DND-41 (cell line): ENCODE results near the gene LONRF2.

ENCODE experiments used
- ATAC-seq: fragments of 200-7000 bp; cut with Tn5 transposase; 3 replicates; pipeline ENCODE4 v1.9.1; 2021; ENCODE audit warnings: low read depth; ENCODE audit not compliant: insufficient read depth
- DNase-seq: peaks from one replicate; pipeline ENCODE4 v3.0.0-alpha.2; 2020
- H2AFZ ChIP-seq: 2 replicates; pipeline ENCODE4 v1.6.0; 2012; ENCODE audit warnings: low read depth, low read length
- H3K27ac ChIP-seq: 2 replicates; pipeline ENCODE4 v1.5.1; 2012; ENCODE audit warnings: low read length, inconsistent platforms
- H3K27me3 ChIP-seq: fragments of 200-600 bp; sonication (generic); 2 replicates; pipeline ENCODE4 v1.6.0; 2012; ENCODE audit warnings: low read length, mild to moderate bottlenecking, inconsistent platforms; ENCODE audit not compliant: insufficient read depth, poor library complexity
- H3K36me3 ChIP-seq: 2 replicates; pipeline ENCODE4 v1.5.1; 2012; ENCODE audit warnings: low read length, inconsistent platforms; ENCODE audit not compliant: insufficient read depth
- H3K4me1 ChIP-seq: 2 replicates; pipeline ENCODE4 v1.5.1; 2012; ENCODE audit warnings: mild to moderate bottlenecking, low read length; ENCODE audit not compliant: insufficient read depth
- H3K4me2 ChIP-seq: 2 replicates; pipeline ENCODE4 v1.6.0; 2012; ENCODE audit warnings: mild to moderate bottlenecking, moderate library complexity, low read length, inconsistent platforms; ENCODE audit not compliant: insufficient read depth
- H3K4me3 ChIP-seq, 2 experiments: fragments of 200-600 bp in 1 of 2; shearing (Covaris generic) in 1 of 2; 2 replicates each; pipeline ENCODE4 v1.5.1; 2012 to 2016; ENCODE audit warnings: inconsistent platforms in 2 of 2, low read length in 2 of 2, mild to moderate bottlenecking in 2 of 2, low read depth in 1 of 2, moderate library complexity in 1 of 2
- H3K79me2 ChIP-seq: 2 replicates; pipeline ENCODE4 v1.6.0; 2012; ENCODE audit warnings: low read length, inconsistent platforms; ENCODE audit not compliant: insufficient read depth
- H3K9ac ChIP-seq: 2 replicates; pipeline ENCODE4 v1.6.0; 2012; ENCODE audit warnings: low read depth, mild to moderate bottlenecking, inconsistent platforms, low read length, moderate library complexity
- H3K9me3 ChIP-seq: 2 replicates; pipeline ENCODE4 v1.5.1; 2012; ENCODE audit warnings: low read length, moderate library complexity, mild to moderate bottlenecking, inconsistent platforms; ENCODE audit not compliant: insufficient read depth, severe bottlenecking
- H4K20me1 ChIP-seq: 2 replicates; pipeline ENCODE4 v1.6.0; 2012; ENCODE audit warnings: low read length; ENCODE audit not compliant: insufficient read depth
- EZH2 ChIP-seq: IDR thresholded peaks from 3 replicates; pipeline ENCODE4 v1.6.1; 2012; ENCODE audit warnings: borderline replicate concordance, low read depth, mild to moderate bottlenecking, moderate library complexity, low read length, inconsistent platforms; ENCODE audit not compliant: severe bottlenecking
- TF ChIP-seq, protein P1 (sequence below): IDR thresholded peaks from 2 replicates; pipeline ENCODE4 v1.5.1; 2012; ENCODE audit warnings: borderline replicate concordance, low read length, moderate library complexity, mild to moderate bottlenecking; ENCODE audit not compliant: poor library complexity, severe bottlenecking; ENCODE audit errors: extremely low read depth

LONRF2 gene

DNA sequence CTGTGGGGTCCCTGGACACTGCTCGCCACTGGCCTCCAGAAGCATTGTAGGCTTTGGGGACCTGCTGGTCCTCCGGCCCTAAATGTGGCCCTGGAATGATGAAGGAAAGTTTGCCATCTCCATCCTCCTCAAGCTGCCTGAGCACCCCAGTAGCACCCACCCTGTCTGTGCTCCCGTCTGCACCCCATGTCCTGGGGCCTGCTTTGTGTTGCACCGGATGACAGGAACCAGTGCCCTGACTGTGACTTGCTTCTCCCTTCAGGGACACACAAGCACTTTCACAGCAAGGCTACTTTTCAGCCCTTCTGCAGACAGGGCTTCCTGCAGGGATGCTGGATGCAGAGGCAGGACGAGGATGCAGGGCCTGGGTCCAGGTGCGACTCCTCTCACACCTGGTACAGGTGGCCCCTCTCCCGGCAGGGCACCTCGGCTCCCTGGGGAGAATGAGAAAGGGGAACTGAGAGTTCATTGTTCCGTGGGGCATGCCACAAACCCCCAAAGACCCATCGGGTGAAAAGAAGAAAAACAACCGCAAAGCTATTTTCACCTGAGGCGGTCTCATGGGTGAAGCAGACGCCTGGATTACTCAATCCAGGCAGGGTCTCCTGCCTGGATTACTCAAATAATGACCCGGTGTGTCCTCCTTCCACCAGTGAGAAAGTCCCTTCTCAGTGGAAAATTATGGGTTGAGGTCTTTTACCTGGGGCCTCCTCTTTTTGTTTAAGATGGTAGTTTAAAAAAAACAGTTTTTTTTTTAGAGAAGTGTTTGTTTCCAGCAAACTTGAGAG lies 74.9 kb downstream of the LONRF2 start:
- no peaks in the 10 kb centered on the region for H3K36me3 ChIP-seq
- no peak for ATAC-seq
- no peak overlapping the region for H3K4me3 ChIP-seq
- no peaks in the 10 kb centered on the region for H3K9me3 ChIP-seq
- DNase-seq: no peak
- no peaks in the 10 kb centered on the region for H3K4me1 ChIP-seq
- no peak for TF ChIP-seq EZH2
- TF ChIP-seq, protein P1, sequence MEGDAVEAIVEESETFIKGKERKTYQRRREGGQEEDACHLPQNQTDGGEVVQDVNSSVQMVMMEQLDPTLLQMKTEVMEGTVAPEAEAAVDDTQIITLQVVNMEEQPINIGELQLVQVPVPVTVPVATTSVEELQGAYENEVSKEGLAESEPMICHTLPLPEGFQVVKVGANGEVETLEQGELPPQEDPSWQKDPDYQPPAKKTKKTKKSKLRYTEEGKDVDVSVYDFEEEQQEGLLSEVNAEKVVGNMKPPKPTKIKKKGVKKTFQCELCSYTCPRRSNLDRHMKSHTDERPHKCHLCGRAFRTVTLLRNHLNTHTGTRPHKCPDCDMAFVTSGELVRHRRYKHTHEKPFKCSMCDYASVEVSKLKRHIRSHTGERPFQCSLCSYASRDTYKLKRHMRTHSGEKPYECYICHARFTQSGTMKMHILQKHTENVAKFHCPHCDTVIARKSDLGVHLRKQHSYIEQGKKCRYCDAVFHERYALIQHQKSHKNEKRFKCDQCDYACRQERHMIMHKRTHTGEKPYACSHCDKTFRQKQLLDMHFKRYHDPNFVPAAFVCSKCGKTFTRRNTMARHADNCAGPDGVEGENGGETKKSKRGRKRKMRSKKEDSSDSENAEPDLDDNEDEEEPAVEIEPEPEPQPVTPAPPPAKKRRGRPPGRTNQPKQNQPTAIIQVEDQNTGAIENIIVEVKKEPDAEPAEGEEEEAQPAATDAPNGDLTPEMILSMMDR: no peak
- no peaks in the 10 kb centered on the region; the same call in 1 of the 2 replicates for H4K20me1 ChIP-seq
- H3K27ac ChIP-seq: no peak overlapping the region
- H3K4me2 ChIP-seq: no peak overlapping the region
- H3K27me3 ChIP-seq: no peaks in the 10 kb centered on the region
- no peaks in the 10 kb centered on the region for H3K79me2 ChIP-seq
- no peak overlapping the region for H3K9ac ChIP-seq
- no peak overlapping the region for H2AFZ ChIP-seq

DNA sequence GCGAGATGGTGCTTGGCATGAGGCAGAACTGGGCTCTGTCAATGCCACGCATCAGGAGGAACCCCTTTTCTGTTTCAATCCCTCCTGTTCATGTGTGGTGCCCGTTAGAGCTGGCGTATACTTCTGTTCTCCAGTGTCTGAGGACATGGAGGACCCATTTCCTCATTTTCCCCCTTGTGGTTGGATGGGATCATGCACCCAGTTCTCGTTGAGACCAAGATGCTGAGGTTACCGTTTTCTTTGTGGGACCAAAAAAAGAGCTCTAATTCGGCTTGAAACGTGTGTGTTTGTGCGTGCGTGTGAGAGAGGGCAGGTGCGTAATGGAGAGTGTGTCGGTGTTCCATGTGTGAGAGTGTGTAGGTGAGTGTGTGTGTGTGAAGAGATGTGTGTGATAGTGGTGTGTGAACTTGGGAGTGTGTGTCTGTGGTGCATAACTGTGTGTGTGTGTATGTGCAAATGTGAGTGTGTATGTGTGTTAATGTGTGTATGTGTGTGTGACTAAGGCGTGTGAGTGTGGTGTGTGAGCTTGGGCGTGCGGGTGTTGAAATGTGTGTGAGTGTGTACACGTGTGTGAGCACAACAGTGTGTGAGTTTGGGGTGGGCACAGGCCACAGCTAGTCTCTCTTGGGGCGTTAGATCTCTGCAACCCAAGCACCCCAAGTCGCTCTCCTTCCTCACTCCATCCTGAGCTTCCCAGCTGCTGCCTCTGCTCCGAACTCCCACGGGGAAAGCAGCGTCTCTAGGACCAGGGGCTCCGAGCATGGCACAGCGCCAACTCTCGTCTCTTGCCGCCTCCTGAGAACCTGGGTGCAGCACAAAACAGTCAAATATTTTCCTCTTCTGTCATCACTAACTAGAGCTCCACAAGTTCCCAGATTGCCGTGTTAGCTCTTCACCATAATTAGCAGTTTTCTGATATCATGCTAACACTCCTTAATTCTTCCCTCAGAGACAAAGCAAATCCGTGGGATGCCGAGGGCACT lies 75.8 kb downstream of the LONRF2 start:
- H3K4me2 ChIP-seq: no peak overlapping the region
- TF ChIP-seq, protein P1: peak; percentile 67
- no peak for TF ChIP-seq EZH2
- H3K27me3 ChIP-seq: no peaks in the 10 kb centered on the region
- no peak overlapping the region for H3K4me3 ChIP-seq
- H3K79me2 ChIP-seq: no peaks in the 10 kb centered on the region
- no peaks in the 10 kb centered on the region; the same call in 1 of the 2 replicates for H4K20me1 ChIP-seq
- DNase-seq (peak; percentile 46), ATAC-seq (peak; percentile 58; the same call in 1 of the 3 replicates)
- no peak overlapping the region for H3K27ac ChIP-seq
- no peak overlapping the region for H2AFZ ChIP-seq
- no peaks in the 10 kb centered on the region for H3K9me3 ChIP-seq
- H3K36me3 ChIP-seq: no peaks in the 10 kb centered on the region
- no peaks in the 10 kb centered on the region for H3K4me1 ChIP-seq
- H3K9ac ChIP-seq: no peak overlapping the region

DNA sequence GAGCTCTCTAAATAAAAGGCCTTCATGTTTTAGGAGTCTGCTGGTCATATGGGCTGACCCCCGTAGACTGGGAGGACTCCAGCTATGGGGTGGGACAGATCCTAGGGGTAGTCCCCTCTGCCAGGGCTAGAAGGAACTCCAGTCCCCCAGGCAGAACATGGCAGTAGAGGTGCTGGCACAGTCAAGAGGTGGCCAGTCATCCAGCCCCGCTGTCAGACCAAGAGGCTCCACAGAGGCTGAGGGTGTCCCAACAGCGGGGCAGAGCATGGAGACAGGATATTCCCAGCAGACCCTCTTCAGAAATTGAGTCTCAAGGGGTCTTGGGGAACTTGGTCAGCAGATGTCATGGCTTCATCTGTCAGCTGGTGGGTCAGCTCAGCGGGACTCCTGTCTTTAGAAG lies 76.6 kb downstream of the LONRF2 start:
- H3K27ac ChIP-seq: no peak overlapping the region
- no peaks in the 10 kb centered on the region for H3K4me1 ChIP-seq
- no peak overlapping the region for H3K4me2 ChIP-seq
- no peaks in the 10 kb centered on the region for H3K27me3 ChIP-seq
- DNase-seq (no peak), ATAC-seq (no peak)
- no peaks in the 10 kb centered on the region for H3K79me2 ChIP-seq
- no peak overlapping the region for H2AFZ ChIP-seq
- no peaks in the 10 kb centered on the region for H3K36me3 ChIP-seq
- H3K4me3 ChIP-seq: no peak overlapping the region
- no peaks in the 10 kb centered on the region; the same call in 1 of the 2 replicates for H4K20me1 ChIP-seq
- TF ChIP-seq, protein P1: no peak
- no peak for TF ChIP-seq EZH2
- no peaks in the 10 kb centered on the region for H3K9me3 ChIP-seq
- H3K9ac ChIP-seq: no peak overlapping the region
